Upper lobe of left lung (tissue), 4 donors: Measurements from ENCODE around the gene PDE1C.

ENCODE experiments used
- CTCF ChIP-seq, 6 experiments: fragments of 450-650 bp in 4 of 6; fragments of 200-600 bp in 2 of 6; sonication (generic) in 2 of 6; IDR thresholded peaks; one replicate each; pipeline ENCODE4 v1.5.1; 2016 to 2019; ENCODE audit warnings: antibody characterized with exemption in 6 of 6
- EP300 ChIP-seq, 4 donors: sonication (generic); formaldehyde crosslinking; IDR thresholded peaks; one replicate each; pipeline ENCODE4 v1.5.1; 2017; ENCODE audit warnings: antibody characterized with exemption in 4 of 4, control low read depth in 2 of 4
- POLR2A ChIP-seq, 4 donors: fragments of 450-650 bp; IDR thresholded peaks; one replicate each; pipeline ENCODE4 v1.5.1; 2016 to 2017; ENCODE audit warnings: antibody characterized with exemption in 4 of 4, mild to moderate bottlenecking in 2 of 4

- no peak for TF ChIP-seq CTCF (IDR thresholded peaks at IDR 0.05)
- TF ChIP-seq EP300 (IDR thresholded peaks at IDR 0.05): no peak
- no peak for TF ChIP-seq POLR2A (IDR thresholded peaks at IDR 0.05)
Measured at GRCh38 chr7:31747553-31747952, 322.7 kb downstream of the PDE1C start.
